HG03066 (cell line): ENCODE data around the gene DLST.

Source experiments
- ATAC-seq: cut with Tn5 transposase; IDR thresholded peaks from one replicate; pipeline ENCODE4 v1.9.1; 2021; ENCODE audit warnings: low read depth; ENCODE audit not compliant: unreplicated experiment

The DLST gene

DNA sequence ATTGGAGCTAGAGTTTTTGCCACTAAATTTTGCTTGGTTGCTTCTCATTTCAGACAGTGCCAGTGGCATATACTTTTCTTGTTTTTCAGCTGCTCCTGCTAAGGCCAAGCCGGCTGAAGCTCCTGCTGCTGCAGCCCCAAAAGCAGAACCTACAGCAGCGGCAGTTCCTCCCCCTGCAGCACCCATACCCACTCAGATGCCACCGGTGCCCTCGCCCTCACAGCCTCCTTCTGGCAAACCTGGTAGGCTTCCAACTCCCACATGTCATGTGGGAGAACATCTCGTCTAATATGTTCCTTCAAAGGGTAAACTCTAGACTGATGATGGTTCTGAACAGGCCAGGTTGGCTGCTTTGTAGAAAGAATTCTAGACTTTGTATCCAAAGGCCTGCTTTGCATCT lies 11.0 kb downstream of the DLST start:
- no peak for ATAC-seq

DNA sequence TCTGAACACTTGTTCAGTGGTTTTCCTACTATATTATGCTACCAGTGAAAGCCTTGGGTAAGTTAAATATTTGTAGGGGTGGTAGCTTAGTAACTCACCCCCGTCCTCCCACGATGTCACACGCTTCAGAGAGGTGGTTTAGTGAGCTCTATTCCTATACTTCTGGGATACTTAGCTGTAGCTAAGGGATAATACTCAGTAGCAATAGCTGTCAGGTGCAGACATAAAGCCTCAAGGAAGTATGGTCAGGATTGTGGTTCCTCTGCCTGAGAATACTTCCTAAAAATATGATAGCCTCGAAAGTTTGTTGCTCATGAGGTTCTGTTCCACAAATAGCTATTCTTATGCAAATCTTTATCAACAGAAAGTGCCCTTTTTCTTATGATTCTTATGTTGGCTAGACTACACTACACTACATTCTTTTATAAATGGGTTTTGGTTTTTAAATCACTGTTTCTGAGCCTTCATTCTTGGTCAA lies 11.9 kb downstream of the DLST start:
- ATAC-seq, result peak; percentile 63

DNA sequence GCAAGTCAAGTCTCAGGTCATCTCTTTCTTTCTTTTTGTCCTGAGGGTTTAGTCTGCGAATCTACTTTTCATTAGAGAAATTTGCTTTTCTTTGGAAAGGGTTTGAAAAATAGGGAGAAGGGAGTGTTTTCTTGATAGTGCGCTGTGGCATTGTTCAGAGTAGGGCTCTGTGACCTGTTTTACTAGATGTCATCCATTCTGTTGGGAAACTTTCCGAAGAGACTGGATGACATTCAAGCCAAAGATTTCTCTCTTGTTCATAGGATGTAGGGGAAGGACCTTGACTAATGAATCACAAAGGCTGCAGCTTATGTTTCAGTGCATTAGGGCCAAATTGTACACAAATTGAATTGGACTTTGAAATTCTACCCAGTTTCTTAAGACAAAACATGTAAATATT lies 14.7 kb downstream of the DLST start:
- no peak for ATAC-seq

DNA sequence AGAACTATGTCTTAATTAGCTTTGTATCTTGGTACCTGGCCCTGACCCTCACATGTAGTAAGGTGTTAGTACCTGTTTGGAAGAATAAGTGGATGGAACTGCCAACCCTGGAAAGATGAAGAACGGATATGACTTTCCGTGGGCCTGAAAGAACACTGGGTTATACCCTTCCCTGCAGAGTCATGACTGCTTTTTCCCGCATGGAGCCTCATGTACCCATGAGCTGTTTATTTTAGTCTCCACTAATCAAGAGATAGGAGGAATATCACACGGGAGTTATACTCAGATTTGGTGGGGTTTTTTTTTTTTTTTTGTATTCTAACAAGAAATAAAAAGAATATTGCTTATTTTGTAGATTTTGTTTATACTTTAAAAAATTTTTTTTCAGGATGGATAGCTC lies 15.9 kb downstream of the DLST start:
- no peak for ATAC-seq

DNA sequence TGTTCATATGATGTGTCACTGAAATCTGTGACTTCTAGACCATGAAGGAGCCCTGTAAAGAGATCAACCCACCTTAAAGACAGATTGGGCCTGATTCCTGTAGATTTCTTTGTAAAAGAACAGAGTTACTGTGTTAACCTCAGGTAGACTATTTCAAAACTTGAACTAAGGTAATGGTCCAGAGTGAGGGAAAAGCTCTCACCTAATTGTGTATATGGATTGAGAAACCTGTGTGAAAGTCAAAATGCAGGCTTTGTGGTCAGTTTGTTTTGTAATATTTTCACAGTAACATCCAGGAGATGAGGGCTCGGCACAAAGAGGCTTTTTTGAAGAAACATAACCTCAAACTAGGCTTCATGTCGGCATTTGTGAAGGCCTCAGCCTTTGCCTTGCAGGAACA lies 16.4 kb downstream of the DLST start:
- no peak for ATAC-seq

DNA sequence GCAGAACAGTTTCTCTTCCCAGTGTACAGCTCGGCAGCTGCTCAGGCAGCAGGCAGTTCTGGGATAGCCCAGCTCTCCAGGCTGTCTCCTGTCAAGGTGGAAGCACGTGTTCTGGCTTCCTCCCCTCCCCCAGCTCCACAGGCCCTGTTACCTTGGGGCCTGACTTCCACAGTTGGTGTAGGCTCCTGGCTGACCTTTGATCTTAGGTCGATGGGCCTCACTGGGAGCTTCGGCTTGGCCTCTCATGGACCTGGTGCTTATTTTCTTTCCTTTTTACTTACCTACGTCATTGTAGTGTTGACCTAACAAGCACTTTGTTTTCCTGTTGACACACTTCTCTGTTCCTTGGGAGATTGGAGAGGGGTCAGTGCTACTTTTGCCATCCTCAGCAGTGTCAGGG lies 17.0 kb downstream of the DLST start:
- ATAC-seq, result no peak

DNA sequence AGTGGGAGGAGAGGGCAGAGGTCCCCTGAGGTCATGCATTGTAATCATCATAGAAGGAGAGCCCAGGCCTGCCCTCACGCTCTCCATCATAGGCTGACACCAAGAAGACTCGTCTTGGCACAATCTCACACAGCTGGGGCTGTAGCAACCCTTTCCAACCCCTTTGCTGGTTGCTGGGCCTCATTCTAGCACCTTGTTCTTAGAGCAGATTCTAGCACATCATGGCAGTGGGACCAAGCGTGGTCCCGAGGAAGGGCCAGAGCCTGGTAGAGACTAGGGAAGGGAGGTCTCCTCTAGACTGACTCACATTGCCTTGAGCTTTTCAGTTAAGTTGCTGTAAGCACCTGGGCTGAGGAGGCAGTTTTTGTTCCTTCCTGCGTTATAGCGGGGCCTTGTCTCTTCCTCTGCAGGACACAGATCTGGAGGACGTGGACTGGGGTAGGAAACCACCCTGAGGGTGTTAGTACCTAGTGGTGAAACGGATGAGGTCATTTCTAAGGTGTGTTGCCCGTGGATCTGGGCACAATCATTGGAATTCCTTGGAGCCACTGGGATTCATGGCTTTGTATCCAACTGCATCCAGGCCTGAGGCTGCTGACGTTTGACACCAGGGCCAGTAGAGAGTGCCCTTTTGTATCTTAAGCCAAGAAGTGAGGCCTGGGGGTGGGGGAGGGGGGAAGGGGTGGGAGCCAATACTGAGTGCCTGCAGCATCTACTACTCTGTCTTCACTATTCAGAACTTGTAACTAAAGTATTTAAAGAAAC lies 21.4 kb downstream of the DLST start:
- no peak for ATAC-seq

DNA sequence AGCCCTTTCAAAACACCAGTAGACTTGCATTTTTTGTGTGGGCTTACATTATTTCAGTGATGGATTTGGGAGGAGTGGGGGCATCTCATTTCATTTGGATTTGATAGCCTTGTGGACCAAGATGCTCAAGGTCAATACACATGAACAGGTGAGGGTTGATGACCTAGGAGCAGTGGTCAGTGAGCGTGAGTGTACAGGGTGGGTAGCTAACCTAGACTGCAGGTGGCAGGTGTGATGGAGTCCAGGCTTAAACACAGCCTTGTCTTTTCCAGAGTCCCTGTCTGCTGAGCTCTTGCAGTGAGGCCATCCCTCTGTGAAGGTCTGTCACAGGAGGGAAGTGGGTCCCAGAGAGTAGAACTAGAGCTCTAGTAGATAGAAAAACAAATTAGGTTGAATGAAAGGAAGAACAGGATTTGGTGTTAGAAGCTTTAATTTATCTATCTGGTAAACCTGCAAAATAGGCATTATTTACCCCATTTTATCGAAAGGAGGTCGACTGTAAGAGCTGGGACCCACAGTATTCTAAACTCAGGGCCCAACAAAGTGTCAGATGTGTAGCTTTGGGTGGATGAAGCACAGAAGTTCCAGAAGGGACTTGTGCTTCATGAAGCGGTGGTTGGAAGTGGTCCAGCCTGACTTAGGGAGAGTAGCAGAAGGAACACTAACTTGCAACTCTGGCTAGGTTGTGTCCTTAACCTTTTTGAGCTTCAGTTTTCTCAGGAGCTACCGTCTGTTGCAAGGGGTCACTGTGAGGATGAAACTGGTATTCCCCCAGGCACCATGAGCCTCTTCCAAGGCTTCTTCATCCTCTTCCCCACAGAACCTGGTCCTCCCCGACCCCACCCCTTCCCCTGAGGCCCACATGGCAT lies 23.2 kb downstream of the DLST start:
- ATAC-seq, result no peak

DNA sequence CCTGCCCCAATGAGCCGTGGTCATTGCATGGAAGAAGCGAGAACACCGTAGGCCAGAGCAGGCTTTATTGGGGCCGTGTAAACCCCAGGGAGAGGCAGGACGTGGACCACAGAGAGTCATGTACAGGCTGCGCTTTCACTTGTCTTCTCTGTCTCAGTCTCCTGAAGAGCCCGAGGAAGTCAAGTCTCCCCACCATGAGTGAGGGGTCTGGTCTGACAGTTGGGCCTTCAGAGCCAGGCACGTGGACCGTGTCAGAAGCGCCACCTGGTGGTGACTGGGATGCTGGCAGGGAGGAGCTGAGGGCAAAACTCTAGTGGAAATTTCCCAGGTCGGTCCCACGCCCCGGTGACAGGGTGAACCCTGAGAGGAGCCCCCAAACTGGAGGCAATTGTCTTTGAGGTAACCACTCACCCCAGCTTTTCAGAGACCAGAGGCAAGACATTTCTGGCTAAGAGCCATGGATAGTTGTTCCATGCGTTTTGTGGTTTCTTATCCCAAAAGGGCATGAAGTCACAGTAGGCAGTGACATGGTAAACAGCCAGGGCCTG lies 24.0 kb downstream of the DLST start:
- no peak for ATAC-seq

DNA sequence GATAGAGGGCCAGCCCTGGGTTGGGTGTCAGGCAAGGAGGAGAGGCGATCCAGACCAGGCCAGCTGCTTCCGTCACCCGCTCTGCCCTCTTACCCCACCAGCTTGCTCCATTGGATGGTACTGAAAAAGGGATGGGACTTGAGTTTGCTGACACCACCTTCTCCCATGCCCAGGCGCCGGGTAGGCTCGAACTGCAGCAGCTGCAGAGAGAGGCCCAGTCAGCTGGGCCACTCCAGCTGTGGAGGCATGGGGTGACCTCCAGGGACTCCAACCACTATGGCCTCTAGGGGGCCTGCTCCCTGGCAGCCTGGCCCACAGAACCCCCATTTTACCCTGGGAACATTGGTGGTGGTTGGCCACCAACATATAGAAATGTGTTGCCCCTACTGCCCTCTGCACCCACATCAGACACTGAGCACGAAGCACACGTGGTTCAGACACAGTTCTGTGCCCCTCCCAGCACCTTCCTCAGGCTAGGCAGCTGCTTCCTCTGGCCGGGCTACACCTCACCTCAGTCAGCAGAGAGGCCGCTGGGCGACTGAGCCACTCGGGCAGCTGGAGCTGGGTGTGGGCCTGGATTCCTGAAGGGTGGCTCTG lies 25.3 kb downstream of the DLST start:
- ATAC-seq, result no peak

DNA sequence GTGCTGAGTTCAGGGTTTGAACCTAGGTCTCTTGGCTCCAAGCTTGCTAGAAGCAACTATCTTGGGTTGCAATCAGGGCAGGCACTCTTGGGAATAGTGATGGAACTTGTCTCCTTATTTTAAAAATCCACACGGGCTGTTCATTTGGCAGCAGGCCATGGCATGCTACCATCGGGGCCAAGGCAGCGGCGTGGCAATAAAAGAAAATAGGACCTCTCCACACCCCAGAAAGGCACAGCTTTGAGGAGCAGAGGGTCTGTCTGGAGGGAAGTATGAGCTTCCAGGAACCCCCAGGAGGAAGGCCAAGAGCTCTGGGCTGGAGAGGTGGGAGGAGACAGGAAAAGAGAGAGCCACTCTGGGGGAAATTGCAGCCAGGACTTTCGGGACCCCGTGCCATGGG lies 26.0 kb downstream of the DLST start:
- ATAC-seq, result no peak

DNA sequence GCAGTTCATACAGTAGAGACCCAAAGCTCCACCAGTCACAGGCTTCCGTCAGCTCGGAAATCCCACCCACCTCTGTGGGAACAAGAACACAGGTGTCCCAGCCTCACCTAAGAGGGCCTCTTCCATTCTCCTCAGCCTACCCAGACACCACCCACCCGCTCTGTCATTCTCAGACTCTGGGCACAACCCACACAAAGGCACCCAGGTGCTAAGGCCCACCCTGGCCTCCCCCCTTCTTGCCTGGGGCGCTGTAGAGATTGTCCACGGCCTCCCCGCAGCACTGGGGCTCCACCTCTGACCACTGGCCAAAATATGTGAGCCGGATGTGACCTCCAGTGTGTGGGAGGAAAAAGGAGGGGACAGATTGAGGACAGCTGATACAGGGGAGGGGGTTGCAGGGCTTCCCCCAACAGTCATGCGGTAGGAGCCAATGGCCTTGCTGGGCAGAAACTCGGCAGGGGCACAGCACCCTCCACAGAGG lies 27.2 kb downstream of the DLST start:
- ATAC-seq, result no peak

DNA sequence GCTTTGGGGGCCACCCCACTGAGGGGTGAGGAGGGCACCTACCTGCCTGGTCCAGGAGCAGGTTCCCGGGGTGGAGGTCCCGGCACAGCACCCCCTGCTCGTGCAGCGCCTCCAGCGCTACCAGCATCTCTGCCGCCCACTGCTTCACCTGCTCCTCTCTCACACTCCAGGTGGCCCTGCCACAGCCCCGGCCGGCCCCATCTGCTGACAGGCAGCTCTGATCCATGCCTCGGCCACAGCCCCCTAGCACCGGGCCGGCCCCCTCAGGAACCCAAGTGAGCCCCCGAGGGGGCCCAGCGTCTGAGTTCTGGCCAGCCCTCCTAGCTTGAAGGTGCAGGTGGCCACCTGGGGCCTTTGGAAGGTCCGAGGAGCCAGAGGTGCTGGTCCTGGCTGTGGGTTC lies 27.8 kb downstream of the DLST start:
- no peak for ATAC-seq

DNA sequence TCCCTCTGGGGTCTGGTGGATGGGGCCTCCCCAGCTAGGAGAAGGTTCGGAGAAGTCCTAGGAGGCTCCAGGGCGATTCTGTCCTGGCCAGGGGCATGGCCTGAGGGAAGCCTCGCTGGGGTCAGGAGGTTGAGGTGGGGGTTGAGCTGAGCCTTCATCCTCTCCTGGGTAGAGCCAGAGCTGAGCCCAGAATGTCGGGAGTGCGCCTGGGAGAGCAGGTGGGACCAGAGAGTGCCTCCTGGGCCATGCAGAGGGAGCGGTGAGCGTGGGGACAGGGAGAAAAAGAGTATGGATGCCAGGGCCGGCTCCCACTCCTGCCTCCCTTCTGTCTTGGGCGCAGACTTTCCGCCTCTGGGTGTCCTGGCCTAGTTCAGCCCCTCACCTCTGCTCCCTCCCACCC lies 28.2 kb downstream of the DLST start:
- no peak for ATAC-seq

DNA sequence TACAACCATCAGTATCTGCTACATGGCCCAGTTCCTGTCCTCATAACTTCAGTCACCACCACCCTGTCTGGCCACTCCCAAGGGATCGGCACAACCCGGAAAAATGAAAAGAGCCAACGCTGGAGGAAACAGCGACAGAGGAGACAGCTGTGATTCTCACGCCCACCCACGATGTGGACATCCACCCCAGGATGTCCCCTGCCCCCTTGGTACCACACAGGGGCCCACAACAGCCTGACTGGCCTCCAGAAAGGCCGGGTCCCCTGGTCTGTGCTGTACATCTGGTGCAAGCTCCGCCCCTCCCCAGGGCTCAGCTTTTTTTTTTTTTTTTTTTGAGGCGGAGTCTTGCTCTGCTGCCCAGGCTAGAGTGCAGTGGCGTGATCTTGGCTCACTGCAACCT lies 28.8 kb downstream of the DLST start:
- no peak for ATAC-seq

DNA sequence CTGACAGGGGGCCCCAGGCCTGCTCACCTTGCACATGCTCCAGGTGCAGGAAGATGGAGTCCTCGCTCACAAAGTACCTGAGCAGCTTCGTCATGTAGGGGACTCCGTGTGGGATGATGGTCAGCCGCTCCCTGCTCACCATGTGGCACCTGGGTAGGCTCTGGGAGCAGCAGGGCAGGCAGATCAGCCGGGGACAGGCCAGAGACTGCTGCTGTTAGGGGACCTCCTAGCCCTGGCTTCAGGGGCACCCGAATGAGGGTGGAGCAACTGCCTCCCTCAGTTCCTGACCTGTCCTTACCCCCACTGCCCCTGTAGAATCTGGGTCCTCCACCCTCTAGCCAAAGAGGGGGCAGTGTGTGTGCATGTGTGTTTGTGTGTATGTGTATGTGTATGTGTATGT lies 29.5 kb downstream of the DLST start:
- no peak for ATAC-seq

DNA sequence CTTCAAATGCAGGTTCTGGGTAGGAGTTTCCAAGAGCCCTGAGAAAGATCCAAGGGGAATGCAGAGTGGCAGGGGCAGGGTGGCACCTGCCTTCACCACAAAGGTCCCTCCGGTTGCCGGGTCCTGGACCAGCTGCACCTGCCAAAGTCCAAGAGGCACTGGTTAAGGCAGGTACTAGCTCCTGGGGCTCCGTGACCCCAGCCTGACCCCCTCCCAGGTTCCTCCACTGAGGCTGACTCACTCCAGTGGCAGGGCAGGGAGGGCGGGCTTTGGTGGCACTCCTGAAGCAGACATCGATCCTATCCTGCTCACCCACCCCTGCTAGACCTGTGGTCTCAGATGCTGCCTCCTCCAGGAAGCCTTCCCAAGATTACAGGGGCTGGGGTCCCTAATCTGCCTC lies 30.0 kb downstream of the DLST start:
- ATAC-seq, result no peak

DNA sequence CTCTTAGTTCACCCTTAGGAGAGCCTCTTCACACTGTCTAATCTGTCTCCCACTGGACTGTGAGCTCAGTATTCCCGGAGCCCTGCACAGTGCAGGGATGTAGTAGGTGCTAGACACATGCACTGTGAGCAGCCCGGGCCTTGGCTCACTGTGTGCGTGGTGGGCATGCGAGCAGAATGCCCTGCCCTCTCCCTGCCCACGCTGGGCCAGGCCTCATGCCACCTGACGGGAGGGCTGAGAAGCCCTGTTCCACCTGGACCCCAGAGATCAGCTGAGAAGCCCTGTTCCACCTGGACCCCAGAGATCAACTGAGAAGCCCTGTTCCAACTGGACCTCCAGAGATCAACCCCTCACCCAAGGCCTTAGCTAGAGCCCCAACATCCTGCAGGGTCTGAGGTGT lies 30.4 kb downstream of the DLST start:
- ATAC-seq, result no peak

DNA sequence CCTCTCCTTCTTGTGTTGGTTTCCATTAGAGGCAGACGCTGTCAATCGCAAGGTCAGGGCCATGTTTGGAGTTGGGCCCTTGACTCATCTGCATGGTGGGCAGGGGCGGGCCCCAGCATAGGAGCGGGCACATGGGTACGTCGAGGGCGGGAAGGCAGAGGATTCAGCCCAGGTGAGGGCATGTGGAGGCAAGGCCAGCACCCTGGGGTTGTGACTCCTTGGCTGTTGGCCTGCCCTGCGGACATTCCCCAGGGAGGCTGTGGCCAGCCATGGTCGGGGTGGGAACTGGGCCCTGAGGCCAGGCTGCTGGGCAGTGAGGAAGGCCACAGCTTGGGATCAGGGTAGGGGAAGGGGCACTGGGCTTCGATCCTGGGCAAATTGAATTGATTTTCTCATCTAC lies 31.1 kb downstream of the DLST start:
- ATAC-seq, result no peak

DNA sequence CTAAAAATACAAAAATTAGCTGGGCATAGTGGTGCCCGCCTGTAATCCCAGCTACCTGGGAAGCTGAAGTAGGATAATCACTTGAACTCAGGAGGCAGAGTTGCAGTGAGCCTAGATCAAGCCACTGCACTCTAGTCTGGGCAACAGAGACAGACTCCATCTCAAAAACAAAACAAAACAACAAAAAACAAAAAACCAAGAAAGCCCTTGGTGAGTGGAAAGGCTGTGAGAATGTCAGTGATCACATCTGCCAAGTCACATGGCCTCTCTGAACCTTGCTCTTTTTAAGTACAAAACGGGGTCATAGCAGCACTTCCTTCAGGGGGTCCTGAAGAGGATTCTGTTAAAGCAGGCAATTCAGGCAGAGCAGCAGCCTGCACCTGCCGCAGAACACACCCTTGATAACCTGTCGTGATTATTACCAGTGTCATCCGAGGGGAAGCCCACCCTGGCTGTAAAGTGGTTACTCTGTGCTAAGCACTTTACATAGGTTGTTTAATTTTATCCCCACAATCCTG lies 31.7 kb downstream of the DLST start:
- no peak for ATAC-seq
